Measurements from ENCODE around the gene TSSK2.

DNA sequence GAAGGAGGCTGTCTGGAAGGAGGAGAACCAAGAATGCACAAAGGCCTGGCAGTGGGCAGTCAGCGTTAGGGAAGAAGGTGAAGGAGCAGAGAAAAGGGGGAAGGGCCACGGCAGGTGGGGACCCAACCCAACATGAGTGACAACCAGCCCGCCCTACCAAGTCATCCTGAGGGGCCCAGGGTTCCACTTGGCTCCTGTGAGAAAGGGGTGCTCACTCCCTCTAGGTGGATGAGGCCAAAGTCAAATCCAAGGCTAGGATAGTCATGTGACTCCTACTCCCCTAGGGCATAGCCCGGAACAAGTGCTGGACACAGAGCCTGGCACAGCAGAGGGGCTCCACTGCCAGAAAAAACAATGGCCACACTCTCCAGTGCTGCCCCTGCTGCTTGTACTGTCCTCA lies 6.7 kb upstream of the TSSK2 start:
- no peak for TF ChIP-seq POLR2A (IDR thresholded peaks at IDR 0.05; ENCODE audit: low read depth, low read length)
- TF ChIP-seq POLR2AphosphoS5 (IDR thresholded peaks at IDR 0.05; ENCODE audit: low read depth, low read length): no peak
